ENCODE results near the gene SURF1.

The SURF1 gene

GRCh38 chr9:133344979-133345378, 11.3 kb downstream of the SURF1 start:
- no peak for DNase-seq (ENCODE audit: low read depth in 1 of 2, low spot score in 1 of 2)
- Histone ChIP-seq H3K4me3 (replicated peaks; ENCODE audit: insufficient read depth, low read length) (no peak overlapping the region), H3K27ac (replicated peaks) (no peak overlapping the region), H3K27me3 (ENCODE audit: insufficient read depth, poor library complexity, severe bottlenecking) (no peaks in the 10 kb centered on the region)
- TF ChIP-seq SPI1 (IDR thresholded peaks at IDR 0.05; ENCODE audit: borderline replicate concordance, low read depth) (no peak), POLR2AphosphoS5 (IDR thresholded peaks at IDR 0.05; ENCODE audit: low read depth) (no peak), GABPA (IDR thresholded peaks at IDR 0.05; ENCODE audit: low read depth) (no peak), CTCF (IDR thresholded peaks at IDR 0.05; ENCODE audit: insufficient read depth, low read length) (no peak), REST (IDR thresholded peaks at IDR 0.05; ENCODE audit: insufficient replicate concordance, low read depth) (no peak)

- H3K27me3 ChIP-seq (ENCODE audit: insufficient read depth, poor library complexity, severe bottlenecking): no peaks in the 10 kb centered on the region
- no peak for DNase-seq (ENCODE audit: low read depth in 1 of 2, low spot score in 1 of 2)
- no peak overlapping the region for H3K27ac ChIP-seq (replicated peaks)
- TF ChIP-seq POLR2AphosphoS5 (IDR thresholded peaks at IDR 0.05; ENCODE audit: low read depth) (no peak), SPI1 (IDR thresholded peaks at IDR 0.05; ENCODE audit: borderline replicate concordance, low read depth) (no peak), GABPA (IDR thresholded peaks at IDR 0.05; ENCODE audit: low read depth) (no peak)
- H3K4me3 ChIP-seq (replicated peaks; ENCODE audit: insufficient read depth, low read length): no peak overlapping the region
Observed at GRCh38 chr9:133344071-133344470, 12.2 kb downstream of the SURF1 start.

GRCh38 chr9:133342570-133342969, 13.7 kb downstream of the SURF1 start:
- peak overlapping the region; percentile 56 for H3K27ac ChIP-seq (replicated peaks)
- TF ChIP-seq GABPA (IDR thresholded peaks at IDR 0.05; ENCODE audit: low read depth) (no peak), POLR2AphosphoS5 (IDR thresholded peaks at IDR 0.05; ENCODE audit: low read depth) (no peak), CTCF (IDR thresholded peaks at IDR 0.05; ENCODE audit: insufficient read depth, low read length) (no peak), REST (IDR thresholded peaks at IDR 0.05; ENCODE audit: insufficient replicate concordance, low read depth) (no peak), SPI1 (IDR thresholded peaks at IDR 0.05; ENCODE audit: borderline replicate concordance, low read depth) (no peak)
- no peak for DNase-seq (ENCODE audit: low read depth in 1 of 2, low spot score in 1 of 2)
- no peak overlapping the region for H3K4me3 ChIP-seq (replicated peaks; ENCODE audit: insufficient read depth, low read length)
- H3K27me3 ChIP-seq (ENCODE audit: insufficient read depth, poor library complexity, severe bottlenecking): no peaks in the 10 kb centered on the region

- H3K4me3 ChIP-seq (replicated peaks; ENCODE audit: insufficient read depth, low read length): no peak overlapping the region
- H3K27me3 ChIP-seq (ENCODE audit: insufficient read depth, poor library complexity, severe bottlenecking): no peaks in the 10 kb centered on the region
- DNase-seq (ENCODE audit: low read depth in 1 of 2, low spot score in 1 of 2): no peak
- TF ChIP-seq REST (IDR thresholded peaks at IDR 0.05; ENCODE audit: insufficient replicate concordance, low read depth): no peak
- TF ChIP-seq POLR2AphosphoS5 (IDR thresholded peaks at IDR 0.05; ENCODE audit: low read depth): 0 out of 2 replicates have a peak, but pooled peaks have one; percentile 1
- peak overlapping the region; percentile 56 for H3K27ac ChIP-seq (replicated peaks)
Observed at GRCh38 chr9:133342069-133342406, 14.2 kb downstream of the SURF1 start.

Data from HL-60 (cell line).